Breast epithelium (tissue), 3 donors: ENCODE data around the gene MFSD1.

Source experiments
- POLR2AphosphoS5 ChIP-seq, 3 donors: sonication (generic); formaldehyde crosslinking; IDR thresholded peaks; one replicate each; pipeline ENCODE4 v1.6.1; 2017; ENCODE audit warnings: antibody characterized with exemption in 3 of 3
- TF ChIP-seq, protein P1 (sequence below), 3 donors: fragments of 450-650 bp; IDR thresholded peaks; one replicate each; pipeline ENCODE4 v1.5.1; 2016 to 2017; ENCODE audit warnings: antibody characterized with exemption in 3 of 3, mild to moderate bottlenecking in 3 of 3, moderate library complexity in 3 of 3

- TF ChIP-seq, protein P1, sequence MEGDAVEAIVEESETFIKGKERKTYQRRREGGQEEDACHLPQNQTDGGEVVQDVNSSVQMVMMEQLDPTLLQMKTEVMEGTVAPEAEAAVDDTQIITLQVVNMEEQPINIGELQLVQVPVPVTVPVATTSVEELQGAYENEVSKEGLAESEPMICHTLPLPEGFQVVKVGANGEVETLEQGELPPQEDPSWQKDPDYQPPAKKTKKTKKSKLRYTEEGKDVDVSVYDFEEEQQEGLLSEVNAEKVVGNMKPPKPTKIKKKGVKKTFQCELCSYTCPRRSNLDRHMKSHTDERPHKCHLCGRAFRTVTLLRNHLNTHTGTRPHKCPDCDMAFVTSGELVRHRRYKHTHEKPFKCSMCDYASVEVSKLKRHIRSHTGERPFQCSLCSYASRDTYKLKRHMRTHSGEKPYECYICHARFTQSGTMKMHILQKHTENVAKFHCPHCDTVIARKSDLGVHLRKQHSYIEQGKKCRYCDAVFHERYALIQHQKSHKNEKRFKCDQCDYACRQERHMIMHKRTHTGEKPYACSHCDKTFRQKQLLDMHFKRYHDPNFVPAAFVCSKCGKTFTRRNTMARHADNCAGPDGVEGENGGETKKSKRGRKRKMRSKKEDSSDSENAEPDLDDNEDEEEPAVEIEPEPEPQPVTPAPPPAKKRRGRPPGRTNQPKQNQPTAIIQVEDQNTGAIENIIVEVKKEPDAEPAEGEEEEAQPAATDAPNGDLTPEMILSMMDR (IDR thresholded peaks at IDR 0.05), result no peak
- TF ChIP-seq POLR2AphosphoS5 (IDR thresholded peaks at IDR 0.05), result no peak
Measured at GRCh38 chr3:158762701-158763100, 39.2 kb upstream of the MFSD1 start.
